T-helper 17 cell (primary cell): Measurements from ENCODE around the gene SNRPB2. TPM values are rescaled to one million over a fixed set of nuclear protein-coding genes. Genes with fewer than 3 reads are reported as not detected.
A peak's percentile ranks its signal among the peaks of the same experiment; 100 is the strongest.

Source experiments
- ATAC-seq: fragments of 150-1000 bp; cut with Tn5 transposase; 2 replicates; pipeline ENCODE4 v1.10.0; 2021; ENCODE audit warnings: mild to moderate bottlenecking, moderate library complexity
- DNase-seq, 3 donors: peaks; one replicate each; pipeline versions ENCODE4 v3.0.0 to v3.0.0-alpha.2; 2020 to 2021
- H3K9me3 ChIP-seq: one replicate; pipeline ENCODE4 v1.7.0; 2013; ENCODE audit warnings: low read length, mild to moderate bottlenecking; ENCODE audit not compliant: control insufficient read depth, poor library complexity, severe bottlenecking
- H3K27ac Mint-ChIP-seq: one replicate; pipeline ENCODE4 v1.8.0; 2022; ENCODE audit warnings: mild to moderate bottlenecking, moderate library complexity, mixed read lengths
- H3K27me3 Mint-ChIP-seq: one replicate; pipeline ENCODE4 v1.8.0; 2022; ENCODE audit warnings: mixed read lengths
- H3K36me3 Mint-ChIP-seq: one replicate; pipeline ENCODE4 v1.8.0; 2022; ENCODE audit warnings: low read depth, mixed read lengths
- H3K4me1 Mint-ChIP-seq: one replicate; pipeline ENCODE4 v1.8.0; 2022; ENCODE audit warnings: mild to moderate bottlenecking, mixed read lengths
- H3K4me3 Mint-ChIP-seq: one replicate; pipeline ENCODE4 v1.8.0; 2022; ENCODE audit warnings: mild to moderate bottlenecking, moderate library complexity, mixed read lengths
- total RNA-seq, 4 donors: library from RNA in 2 of 4; stranded (reverse) in 2 of 4; gene quantifications; one replicate each; pipeline ENCODE4 v1.2.3 and lab custom pipeline; 2022 to 2026

The SNRPB2 gene
- total RNA-seq, 2 donors from 2014 or later: 44.5 to 45.3 TPM

DNA sequence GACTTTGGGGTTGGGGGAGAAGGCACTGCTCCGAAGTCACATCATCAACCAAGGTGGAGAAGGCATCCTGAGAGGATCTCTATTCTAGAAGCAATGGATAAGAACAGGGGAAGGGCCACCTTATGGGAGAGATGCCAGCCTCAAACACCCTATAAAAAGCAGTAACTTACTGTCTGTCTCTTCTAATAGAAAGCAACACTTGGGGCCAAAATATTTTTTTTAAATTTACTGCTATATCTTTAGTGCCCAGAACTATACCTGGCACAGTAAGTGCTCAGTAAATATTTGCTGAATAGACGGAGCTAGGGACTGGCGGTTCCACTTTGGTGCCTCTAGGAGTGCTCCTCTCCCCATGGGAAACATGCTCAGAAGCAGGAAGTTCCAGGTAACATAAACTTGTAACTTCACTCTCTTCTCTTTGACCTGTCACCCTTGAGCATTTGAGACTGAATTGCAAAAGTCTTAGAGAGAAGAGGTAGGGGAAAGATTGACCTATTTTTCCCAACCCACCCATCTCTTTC, 17.5 kb downstream of the SNRPB2 start:
- H3K4me1 Mint-ChIP-seq: peaks cover 2% of the 10 kb centered on the region
- no peak for ATAC-seq

DNA sequence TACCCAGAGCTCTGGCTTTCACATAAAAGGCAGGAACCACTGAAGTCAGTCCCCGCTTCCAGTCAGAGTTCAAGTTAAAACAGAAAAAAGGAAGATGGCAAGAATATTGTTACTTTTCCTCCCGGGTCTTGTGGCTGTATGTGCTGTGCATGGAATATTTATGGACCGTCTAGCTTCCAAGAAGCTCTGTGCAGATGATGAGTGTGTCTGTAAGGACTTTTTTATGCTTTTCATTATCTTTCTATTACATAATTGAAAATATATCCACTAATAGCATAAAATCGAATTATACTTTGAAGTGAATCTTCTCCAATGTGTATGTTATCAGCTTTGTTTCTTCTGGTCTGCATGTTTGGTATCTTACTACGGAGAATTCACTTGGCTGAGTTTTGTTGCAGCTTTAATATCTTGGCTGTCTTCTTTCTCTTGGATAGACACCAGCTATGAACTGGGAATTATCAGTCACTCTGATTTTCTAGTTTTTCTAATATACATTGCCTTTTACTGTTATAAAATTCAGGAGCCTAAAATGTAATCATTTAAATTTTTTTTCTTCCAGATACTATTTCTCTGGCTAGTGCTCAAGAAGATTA, 18.6 kb downstream of the SNRPB2 start, which contains the start of gene OTOR:
Gene OTOR, plus strand, starts transcription at position 51 of the 593 bp plus-strand sequence. Its CDS starts 44 bp downstream, at position 95.
- peaks cover 19% of the 10 kb centered on the region for H3K27me3 Mint-ChIP-seq
- no peaks in the 10 kb centered on the region for H3K9me3 ChIP-seq
- no peaks in the 10 kb centered on the region for H3K36me3 Mint-ChIP-seq
- H3K27ac Mint-ChIP-seq: no peak within 1 kb of the TSS
- ATAC-seq (no peak), DNase-seq (no peak)
- H3K4me3 Mint-ChIP-seq: no peak within 1 kb of the TSS
- H3K4me1 Mint-ChIP-seq: peaks cover 2% of the 10 kb centered on the region

More for the DNA sequence above, 17.5 kb downstream of the SNRPB2 start:
- Mint-ChIP-seq H3K27ac (no peak overlapping the region), H3K36me3 (no peaks in the 10 kb centered on the region), H3K27me3 (peaks cover 19% of the 10 kb centered on the region), H3K4me3 (no peak overlapping the region)
- DNase-seq: no peak
- no peaks in the 10 kb centered on the region for H3K9me3 ChIP-seq

DNA sequence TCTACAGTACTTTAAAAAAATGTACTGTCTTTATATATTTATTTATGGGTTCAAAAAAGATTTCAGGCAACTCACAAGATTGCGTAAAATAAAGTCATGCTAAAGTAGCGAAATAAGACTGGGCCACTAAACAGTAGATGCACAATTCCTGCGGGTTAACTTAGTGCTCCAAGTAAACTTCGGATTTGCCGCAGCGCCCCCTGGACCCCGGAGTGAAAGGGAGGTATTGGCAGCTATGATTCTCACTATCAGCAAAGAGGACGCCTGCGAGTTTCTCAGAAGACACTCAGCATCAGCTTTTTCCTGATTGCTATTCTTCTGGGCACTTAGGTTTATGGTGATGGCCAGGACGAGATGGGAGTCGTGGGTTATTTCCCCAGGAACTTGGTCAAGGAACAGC, 19.7 kb downstream of the SNRPB2 start:
- peaks cover 19% of the 10 kb centered on the region for H3K27me3 Mint-ChIP-seq
- no peak overlapping the region for H3K27ac Mint-ChIP-seq
- H3K9me3 ChIP-seq: no peaks in the 10 kb centered on the region
- ATAC-seq (no peak), DNase-seq (no peak)
- no peak overlapping the region for H3K4me3 Mint-ChIP-seq
- no peaks in the 10 kb centered on the region for H3K36me3 Mint-ChIP-seq
- H3K4me1 Mint-ChIP-seq: peaks cover 2% of the 10 kb centered on the region

- ATAC-seq (no peak), DNase-seq (no peak)
- H3K4me3 Mint-ChIP-seq: no peak overlapping the region
- H3K4me1 Mint-ChIP-seq: peaks cover 2% of the 10 kb centered on the region
- H3K27me3 Mint-ChIP-seq: peaks cover 14% of the 10 kb centered on the region
- H3K9me3 ChIP-seq: no peaks in the 10 kb centered on the region
- no peaks in the 10 kb centered on the region for H3K36me3 Mint-ChIP-seq
- no peak overlapping the region for H3K27ac Mint-ChIP-seq
These were observed 22.3 kb downstream of the SNRPB2 start for GRCh38 chr20:16752082-16752481.

DNA sequence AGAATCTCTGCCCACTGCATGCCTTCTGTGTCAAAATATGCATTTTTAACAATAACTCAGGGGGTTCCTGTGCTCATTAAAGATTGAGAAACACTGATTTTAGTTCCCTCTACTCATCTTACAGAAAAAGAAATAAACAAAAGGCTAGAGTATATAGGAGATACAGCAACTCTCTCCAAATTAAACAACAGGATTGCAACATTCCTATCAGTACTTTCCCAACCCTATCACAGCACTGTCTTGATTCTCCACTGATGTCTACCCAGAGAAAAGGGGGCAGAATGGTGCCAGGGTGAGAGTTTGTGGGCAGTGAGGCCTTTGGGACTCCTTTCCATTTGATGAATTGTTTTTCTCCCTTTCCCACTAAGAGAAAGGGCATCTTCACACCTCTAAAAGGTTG, 23.1 kb downstream of the SNRPB2 start:
- DNase-seq: no peak
- no peak overlapping the region for H3K4me3 Mint-ChIP-seq
- H3K4me1 Mint-ChIP-seq: peaks cover 2% of the 10 kb centered on the region
- ATAC-seq: no peak
- no peaks in the 10 kb centered on the region for H3K9me3 ChIP-seq
- peaks cover 19% of the 10 kb centered on the region for H3K27me3 Mint-ChIP-seq
- H3K36me3 Mint-ChIP-seq: no peaks in the 10 kb centered on the region
- H3K27ac Mint-ChIP-seq: peak overlapping the region; percentile 39

GRCh38 chr20:16758454-16759180, 28.8 kb downstream of the SNRPB2 start:
- DNase-seq (no peak), ATAC-seq (no peak)
- Mint-ChIP-seq H3K4me3 (no peak overlapping the region), H3K4me1 (peaks cover 4% of the 10 kb centered on the region), H3K27me3 (peaks cover 45% of the 10 kb centered on the region), H3K27ac (no peak overlapping the region), H3K36me3 (no peaks in the 10 kb centered on the region)
- no peaks in the 10 kb centered on the region for H3K9me3 ChIP-seq

DNA sequence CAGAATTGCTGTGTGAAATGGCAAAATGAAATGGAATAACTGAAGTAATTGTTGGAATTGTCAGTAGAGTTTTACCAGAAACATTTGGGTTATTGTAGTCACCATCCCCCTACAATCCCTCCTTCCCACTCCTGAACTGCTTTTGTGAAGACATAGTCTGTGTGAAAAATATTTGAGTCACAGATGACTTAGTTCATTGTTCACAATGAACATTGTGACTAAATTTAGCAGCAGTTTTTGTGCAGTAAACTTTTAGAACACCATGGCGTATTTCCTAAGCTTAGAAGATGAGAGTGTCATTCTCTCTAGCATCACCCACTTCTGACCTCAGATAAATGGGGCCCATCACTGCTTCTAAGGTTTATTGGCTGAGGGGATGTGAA, 29.3 kb downstream of the SNRPB2 start:
- H3K36me3 Mint-ChIP-seq: no peaks in the 10 kb centered on the region
- ATAC-seq (no peak), DNase-seq (no peak)
- peaks cover 4% of the 10 kb centered on the region for H3K4me1 Mint-ChIP-seq
- no peaks in the 10 kb centered on the region for H3K9me3 ChIP-seq
- H3K27ac Mint-ChIP-seq: no peak overlapping the region
- no peak overlapping the region for H3K4me3 Mint-ChIP-seq
- peaks cover 50% of the 10 kb centered on the region for H3K27me3 Mint-ChIP-seq

DNA sequence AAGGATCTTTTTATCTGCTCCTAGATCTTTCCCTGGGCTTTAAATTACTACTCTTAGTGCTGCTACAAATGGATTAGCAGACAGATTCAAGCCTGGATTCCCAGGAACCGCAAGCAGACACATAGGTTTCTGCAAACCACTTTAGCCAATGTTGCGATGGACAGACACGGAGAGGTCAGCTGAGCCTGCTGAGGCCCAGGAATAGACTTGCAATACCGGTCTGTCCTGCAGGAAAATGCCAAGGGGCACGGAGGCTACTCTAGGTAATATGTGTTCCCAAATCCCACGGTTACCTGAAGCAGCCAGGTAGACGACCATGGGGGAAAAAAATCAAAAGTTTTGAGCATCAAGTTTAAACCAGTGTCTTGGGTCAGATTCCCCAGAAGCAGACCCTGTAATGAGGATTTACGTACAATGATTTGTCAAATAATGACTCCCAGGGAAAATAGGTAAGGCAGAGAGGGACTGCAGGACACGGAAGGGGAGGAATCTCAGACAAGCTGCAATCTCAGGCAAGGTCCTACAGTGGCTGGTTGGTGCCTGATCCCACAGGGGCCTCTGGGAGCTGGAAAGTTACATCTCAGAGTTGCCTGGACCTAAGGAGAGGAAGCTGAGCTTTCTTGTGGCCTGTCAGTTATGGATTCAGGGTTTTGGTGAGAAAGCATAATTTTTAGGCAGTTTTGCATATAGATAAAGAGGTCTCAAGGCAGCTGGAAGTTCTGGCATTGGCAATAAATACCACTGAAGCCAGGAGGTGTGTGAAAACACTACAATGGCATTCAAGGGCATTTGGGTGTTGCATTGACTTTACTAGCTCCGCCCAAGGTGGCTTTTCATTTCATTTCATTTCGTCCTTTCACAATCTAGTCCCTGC, 30.8 kb downstream of the SNRPB2 start:
- H3K9me3 ChIP-seq: no peaks in the 10 kb centered on the region
- no peak overlapping the region for H3K4me3 Mint-ChIP-seq
- ATAC-seq (peak; percentile 6), DNase-seq (no peak)
- no peak overlapping the region for H3K27ac Mint-ChIP-seq
- H3K36me3 Mint-ChIP-seq: no peaks in the 10 kb centered on the region
- H3K27me3 Mint-ChIP-seq: peaks cover 61% of the 10 kb centered on the region
- H3K4me1 Mint-ChIP-seq: peaks cover 4% of the 10 kb centered on the region

DNA sequence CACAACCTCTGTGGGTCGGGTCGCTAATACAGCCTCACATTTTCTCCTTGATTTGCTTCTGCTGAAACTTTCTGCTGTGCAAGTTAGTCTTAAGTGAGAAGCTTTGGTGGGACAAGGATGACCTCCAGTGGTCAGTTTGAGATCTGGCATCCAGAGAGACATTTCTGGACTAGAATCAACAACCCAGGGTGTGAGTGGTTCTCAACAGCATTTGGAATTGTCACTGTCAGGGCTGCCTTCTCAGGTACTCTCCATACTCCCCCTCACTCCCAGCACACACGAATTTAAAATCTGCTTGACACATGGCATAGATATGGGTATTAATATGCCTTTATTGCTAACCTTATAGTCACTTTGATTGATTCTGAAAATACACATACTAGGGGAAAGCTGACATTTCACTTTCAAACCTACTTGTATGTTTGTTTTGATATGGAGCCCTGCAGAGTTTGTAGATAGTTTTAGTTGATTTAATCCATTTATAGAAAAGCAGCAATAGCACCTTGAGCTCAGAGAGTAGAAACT, 31.5 kb downstream of the SNRPB2 start:
- Mint-ChIP-seq H3K36me3 (no peaks in the 10 kb centered on the region), H3K4me1 (peaks cover 4% of the 10 kb centered on the region), H3K27ac (no peak overlapping the region), H3K27me3 (peaks cover 68% of the 10 kb centered on the region), H3K4me3 (no peak overlapping the region)
- DNase-seq (peak in 1 of 3 donors; percentile 24), ATAC-seq (peak; percentile 73)
- H3K9me3 ChIP-seq: no peaks in the 10 kb centered on the region

DNA sequence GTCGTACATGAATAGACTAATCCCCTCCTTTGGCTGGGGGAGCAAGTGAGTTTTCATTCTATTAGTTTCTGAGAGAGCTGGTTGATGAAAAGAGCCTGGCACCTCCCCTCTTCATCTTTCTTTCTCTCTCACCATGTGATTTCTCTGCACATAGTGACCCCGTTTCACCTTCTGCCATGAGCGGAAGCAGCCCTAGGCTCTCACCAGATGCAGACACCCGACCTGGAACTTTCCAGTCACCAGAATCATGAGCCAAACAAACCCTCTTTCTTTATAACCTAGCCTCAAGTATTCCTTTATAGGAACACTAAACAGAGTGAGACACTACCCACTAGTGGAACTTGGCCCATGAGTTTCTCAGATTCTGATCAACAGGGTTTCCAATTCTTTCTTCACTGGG, 34.7 kb downstream of the SNRPB2 start:
- no peak for ATAC-seq

GRCh38 chr20:16771213-16771612, 41.4 kb downstream of the SNRPB2 start:
- no peak for ATAC-seq
- Mint-ChIP-seq H3K27ac (no peak overlapping the region), H3K27me3 (peaks cover 30% of the 10 kb centered on the region), H3K4me3 (no peak overlapping the region), H3K36me3 (peaks cover 4% of the 10 kb centered on the region), H3K4me1 (no peaks in the 10 kb centered on the region)
- H3K9me3 ChIP-seq: no peaks in the 10 kb centered on the region
- no peak for DNase-seq

More for the DNA sequence above, 34.7 kb downstream of the SNRPB2 start:
- Mint-ChIP-seq H3K36me3 (peaks cover 4% of the 10 kb centered on the region), H3K27ac (no peak overlapping the region), H3K4me3 (no peak overlapping the region), H3K4me1 (peaks cover 4% of the 10 kb centered on the region), H3K27me3 (peaks cover 84% of the 10 kb centered on the region)
- H3K9me3 ChIP-seq: no peaks in the 10 kb centered on the region
- DNase-seq: no peak

DNA sequence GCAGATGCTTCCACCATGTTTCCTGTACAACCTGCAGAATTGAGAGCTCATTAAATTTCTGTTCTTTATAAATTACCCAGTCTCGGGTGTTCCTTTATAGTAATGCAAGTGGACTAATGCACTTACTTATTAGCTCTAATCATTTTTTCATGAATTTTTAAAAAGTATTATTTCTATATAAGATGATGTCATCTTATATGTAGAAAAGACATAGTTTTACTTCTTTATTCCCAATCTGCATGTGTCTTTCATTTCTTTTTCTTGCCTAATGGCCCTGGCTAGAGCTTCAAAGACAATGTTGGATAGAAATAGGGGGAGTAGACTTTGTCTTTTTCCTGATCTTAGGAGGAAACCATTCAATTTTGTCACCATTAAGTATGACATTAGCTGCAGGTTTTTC, 46.1 kb downstream of the SNRPB2 start:
- no peak overlapping the region for H3K4me3 Mint-ChIP-seq
- ATAC-seq: no peak
- no peak for DNase-seq
- H3K36me3 Mint-ChIP-seq: no peaks in the 10 kb centered on the region
- no peaks in the 10 kb centered on the region for H3K4me1 Mint-ChIP-seq
- no peaks in the 10 kb centered on the region for H3K27me3 Mint-ChIP-seq
- no peaks in the 10 kb centered on the region for H3K9me3 ChIP-seq
- no peak overlapping the region for H3K27ac Mint-ChIP-seq

GRCh38 chr20:16777126-16777525, 47.3 kb downstream of the SNRPB2 start:
- H3K27ac Mint-ChIP-seq: no peak overlapping the region
- H3K27me3 Mint-ChIP-seq: no peaks in the 10 kb centered on the region
- no peak overlapping the region for H3K4me3 Mint-ChIP-seq
- DNase-seq: no peak
- no peaks in the 10 kb centered on the region for H3K36me3 Mint-ChIP-seq
- H3K4me1 Mint-ChIP-seq: no peaks in the 10 kb centered on the region
- no peak for ATAC-seq
- no peaks in the 10 kb centered on the region for H3K9me3 ChIP-seq
